Activated CD8-positive, alpha-beta T cell treated with anti-CD3 and anti-CD28 coated beads, Interleukin-2, amount 10 ng/mL, durations not matched to agents 7 days and 5 days (primary cell): Measurements from ENCODE around the gene SLC46A1. TPM values are rescaled to one million over a fixed set of nuclear protein-coding genes. Genes with fewer than 3 reads are reported as not detected.
A peak's percentile ranks its signal among the peaks of the same experiment; 100 is the strongest.

Experiments
- ATAC-seq: fragments of 150-1000 bp; cut with Tn5 transposase; one replicate; pipeline ENCODE4 v1.10.0; 2021; ENCODE audit warnings: moderate library complexity
- CTCF ChIA-PET: fragments of 350-600 bp; sonication (Branson Sonifier 250); formaldehyde crosslinking; loops from one replicate; lab custom pipeline; 2021; ENCODE audit warnings: antibody characterized with exemption; lab: Charles Lee
- POLR2A ChIA-PET: fragments of 350-600 bp; sonication (Branson Sonifier 250); formaldehyde crosslinking; loops from one replicate; lab custom pipeline; 2021; ENCODE audit warnings: antibody characterized with exemption; lab: Charles Lee
- DNase-seq: peaks from one replicate; pipeline ENCODE4 v3.0.0-alpha.2; 2020
- H3K27ac Mint-ChIP-seq: one replicate; pipeline ENCODE4 v1.8.0; 2021; ENCODE audit warnings: mild to moderate bottlenecking, mixed read lengths
- H3K27me3 Mint-ChIP-seq: one replicate; pipeline ENCODE4 v1.8.0; 2021; ENCODE audit warnings: low read depth, mixed read lengths
- H3K36me3 Mint-ChIP-seq: one replicate; pipeline ENCODE4 v1.8.0; 2021; ENCODE audit warnings: low read depth, mixed read lengths
- H3K4me1 Mint-ChIP-seq: one replicate; pipeline ENCODE4 v1.8.0; 2021; ENCODE audit warnings: low read depth, mixed read lengths
- H3K4me3 Mint-ChIP-seq: one replicate; pipeline ENCODE4 v1.8.0; 2021; ENCODE audit warnings: mild to moderate bottlenecking, mixed read lengths
- H3K9me3 Mint-ChIP-seq: one replicate; pipeline ENCODE4 v1.8.0; 2022; ENCODE audit warnings: mixed read lengths; ENCODE audit not compliant: insufficient read depth
- total RNA-seq, 2 experiments: library from RNA; stranded (reverse); gene quantifications; one replicate each; pipeline ENCODE4 v1.2.3, GENCODE V29; 2021

SLC46A1 gene
- total RNA-seq, 2 experiments from 2014 or later, result 2.7 to 3.1 TPM

GRCh38 chr17:28367641-28368305, 38.2 kb downstream of the SLC46A1 start:
- Mint-ChIP-seq H3K36me3 (no peaks in the 10 kb centered on the region), H3K9me3 (no peaks in the 10 kb centered on the region), H3K4me1 (peaks cover 11% of the 10 kb centered on the region), H3K27me3 (no peaks in the 10 kb centered on the region), H3K4me3 (no peak overlapping the region), H3K27ac (no peak overlapping the region)
- ATAC-seq (no peak), DNase-seq (no peak)
- CTCF ChIA-PET, result interaction anchor here (1.5 kb wide), 1 partner anchor 9 kb away, joined by 6 read pairs; no protein-coding TSS in a partner anchor
- POLR2A ChIA-PET, result interaction anchor here (7.4 kb wide), 1 partner anchor 10 kb away, joined by 45 read pairs; the partner anchor contains the start of gene POLDIP2

- ChIA-PET POLR2A (interaction anchor here (0.8 to 7.4 kb wide), 2 partner anchors 9 to 233 kb away, joined by 3 to 45 read pairs; partner anchors contain the start of gene POLDIP2), CTCF (interaction anchor here (0.6 to 1.0 kb wide), 2 partner anchors 9 to 50 kb away, joined by 3 read pairs; partner anchors contain the start of gene POLDIP2)
- H3K4me1 Mint-ChIP-seq, result peaks cover 5% of the 10 kb centered on the region
- no peak overlapping the region for H3K27ac Mint-ChIP-seq
- DNase-seq, result no peak
- no peak for ATAC-seq
- H3K36me3 Mint-ChIP-seq, result peaks cover 3% of the 10 kb centered on the region
- H3K4me3 Mint-ChIP-seq, result no peak overlapping the region
- H3K9me3 Mint-ChIP-seq, result no peaks in the 10 kb centered on the region
- no peaks in the 10 kb centered on the region for H3K27me3 Mint-ChIP-seq
Measured at GRCh38 chr17:28366605-28367004, 39.4 kb downstream of the SLC46A1 start.

DNA sequence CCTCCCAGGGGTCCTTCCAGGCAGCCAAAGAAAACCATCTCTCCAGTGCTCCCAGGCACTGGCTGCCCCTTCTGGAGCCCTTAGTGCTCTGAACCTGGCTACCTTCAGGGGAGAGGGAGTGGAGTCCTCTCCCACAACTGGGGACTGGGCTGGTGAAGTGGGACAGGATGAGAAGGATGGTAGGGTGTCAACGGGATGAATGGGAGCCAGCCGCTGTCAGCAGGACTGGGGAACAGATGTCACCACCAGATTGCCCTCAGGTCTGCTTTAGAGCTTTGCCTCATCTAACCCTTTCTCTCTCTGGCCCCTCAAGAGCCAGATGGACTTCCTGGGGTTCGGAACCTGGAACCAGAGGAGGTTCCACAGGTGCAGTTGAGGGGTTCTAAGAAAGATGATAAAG, 40.5 kb downstream of the SLC46A1 start:
- Mint-ChIP-seq H3K27me3 (no peaks in the 10 kb centered on the region), H3K4me3 (no peak overlapping the region), H3K9me3 (no peaks in the 10 kb centered on the region), H3K4me1 (peaks cover 3% of the 10 kb centered on the region), H3K36me3 (peaks cover 12% of the 10 kb centered on the region), H3K27ac (no peak overlapping the region)
- no peak for ATAC-seq
- ChIA-PET POLR2A (no interaction called here), CTCF (no interaction called here)
- no peak for DNase-seq

DNA sequence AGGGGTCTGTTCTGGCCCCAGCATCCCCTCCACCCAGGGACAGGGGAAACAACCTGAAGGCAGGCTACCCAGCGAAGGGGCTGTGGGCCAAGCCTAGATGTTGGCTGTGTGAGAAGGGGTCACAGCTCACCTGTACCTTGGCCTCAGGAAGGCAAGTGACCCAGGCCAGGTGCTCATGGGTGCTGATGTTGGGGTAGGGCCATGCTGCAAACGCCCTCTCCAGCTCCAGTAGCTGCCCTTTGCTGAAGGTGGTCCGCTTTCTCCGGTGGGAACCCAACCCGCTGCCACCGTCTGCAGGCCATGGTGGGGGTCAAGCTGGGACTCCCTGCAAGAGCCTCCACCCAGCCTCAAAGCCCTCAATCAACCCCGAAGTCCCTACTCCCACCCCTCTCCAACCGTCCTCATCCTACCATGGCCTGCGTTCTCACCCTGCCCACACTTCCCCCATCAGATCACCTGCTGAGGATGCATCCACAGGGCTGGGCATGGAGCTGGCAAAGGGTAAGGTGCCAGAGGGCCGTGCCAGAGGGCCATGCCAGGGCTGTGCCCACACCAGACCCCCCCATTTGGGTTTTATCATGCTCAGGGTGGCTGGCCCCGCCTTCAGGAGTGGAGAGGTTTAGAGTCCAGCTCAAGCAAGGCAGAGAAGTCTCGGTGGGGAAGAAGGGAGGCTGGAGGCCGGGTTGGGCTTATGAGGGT, 41.2 kb downstream of the SLC46A1 start, which contains the start of gene SEBOX:
Gene SEBOX (minus strand): TSS at position 535 of the 699 bp plus-strand sequence. CDS start 48 bp downstream, at position 487.
- no peak within 1 kb of the TSS for H3K27ac Mint-ChIP-seq
- no peak within 1 kb of the TSS for H3K4me3 Mint-ChIP-seq
- H3K9me3 Mint-ChIP-seq, result no peaks in the 10 kb centered on the region
- H3K4me1 Mint-ChIP-seq, result no peaks in the 10 kb centered on the region
- peaks cover 15% of the 10 kb centered on the region for H3K36me3 Mint-ChIP-seq
- CTCF ChIA-PET, result no interaction called here
- POLR2A ChIA-PET, result interaction anchor here (1.1 kb wide), 1 partner anchor 16 kb away, joined by 3 read pairs; no protein-coding TSS in a partner anchor
- ATAC-seq (no peak), DNase-seq (no peak)
- no peaks in the 10 kb centered on the region for H3K27me3 Mint-ChIP-seq

DNA sequence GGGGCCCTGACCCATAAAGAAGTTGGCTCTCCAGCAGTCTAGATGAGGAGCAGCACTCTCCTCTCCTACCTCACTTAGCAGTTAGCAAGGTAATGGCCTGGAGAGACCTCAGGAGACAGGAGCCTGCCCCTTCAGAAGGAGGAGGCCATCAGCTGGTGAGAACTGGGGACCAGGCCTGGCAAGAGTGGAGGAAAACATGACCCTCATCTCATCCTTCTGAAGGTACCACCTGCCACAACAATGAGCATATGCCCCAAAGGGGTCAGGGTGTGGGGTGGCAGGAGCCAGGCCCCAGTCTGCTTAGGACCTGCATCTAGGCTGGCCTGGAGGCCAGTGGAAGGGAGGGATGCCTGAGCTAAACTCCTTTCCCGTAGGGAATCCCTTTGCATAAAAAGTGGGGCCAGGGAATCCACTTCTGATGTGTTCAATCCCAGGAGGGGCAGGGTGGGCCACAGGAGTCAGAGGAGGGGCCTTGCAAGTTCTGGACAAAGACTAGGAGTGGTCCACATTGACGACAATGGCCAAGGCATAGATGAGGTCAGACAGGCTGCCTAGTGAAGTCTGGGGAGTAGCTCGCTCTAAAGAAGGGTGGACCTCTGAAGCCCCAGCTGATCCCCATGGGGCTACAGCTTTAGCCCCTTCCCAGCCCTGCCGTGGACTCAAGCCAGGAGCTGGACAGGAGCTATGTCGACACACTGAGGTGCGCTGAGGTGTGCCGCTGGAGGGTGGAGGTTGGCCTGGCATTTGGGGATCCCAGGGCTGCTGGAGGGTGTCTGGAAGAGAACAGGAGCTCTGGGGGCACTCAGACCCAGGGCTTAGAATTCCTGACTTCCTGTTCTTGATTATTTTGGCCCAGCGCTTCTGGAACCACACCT, 42.0 kb downstream of the SLC46A1 start:
- ATAC-seq, result no peak
- Mint-ChIP-seq H3K9me3 (no peaks in the 10 kb centered on the region), H3K4me1 (peaks cover 3% of the 10 kb centered on the region), H3K27me3 (no peaks in the 10 kb centered on the region), H3K27ac (no peak overlapping the region), H3K36me3 (peaks cover 20% of the 10 kb centered on the region), H3K4me3 (no peak overlapping the region)
- no peak for DNase-seq
- POLR2A ChIA-PET, result interaction anchor here (1.1 kb wide), 1 partner anchor 15 kb away, joined by 3 read pairs; no protein-coding TSS in a partner anchor
- CTCF ChIA-PET, result no interaction called here

GRCh38 chr17:28363186-28363585, 42.8 kb downstream of the SLC46A1 start:
- CTCF ChIA-PET, result no interaction called here
- no peak overlapping the region for H3K4me3 Mint-ChIP-seq
- H3K4me1 Mint-ChIP-seq, result peaks cover 12% of the 10 kb centered on the region
- no peak overlapping the region for H3K27ac Mint-ChIP-seq
- no peak for ATAC-seq
- no peaks in the 10 kb centered on the region for H3K27me3 Mint-ChIP-seq
- POLR2A ChIA-PET, result no interaction called here
- peaks cover 20% of the 10 kb centered on the region for H3K36me3 Mint-ChIP-seq
- DNase-seq, result no peak
- H3K9me3 Mint-ChIP-seq, result no peaks in the 10 kb centered on the region

DNA sequence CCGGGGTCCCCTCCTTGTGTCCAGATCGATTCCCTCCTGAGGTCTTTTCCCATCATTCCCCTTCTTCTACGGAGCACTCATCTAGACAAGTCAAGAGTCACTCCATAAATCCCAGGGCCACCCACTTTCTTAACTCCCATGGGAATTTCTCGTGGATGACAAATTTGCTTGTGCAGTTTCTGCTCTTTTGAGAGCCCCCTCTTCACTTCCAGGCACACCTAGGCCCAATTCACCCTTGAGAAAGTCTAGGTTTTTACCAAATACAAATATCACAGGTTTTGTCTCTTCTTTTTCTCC, 48.2 kb downstream of the SLC46A1 start:
- DNase-seq (no peak), ATAC-seq (no peak)
- peak overlapping the region; percentile 97 for H3K4me3 Mint-ChIP-seq
- peak overlapping the region; percentile 97 for H3K27ac Mint-ChIP-seq
- POLR2A ChIA-PET, result interaction anchor here (0.6 to 4.5 kb wide), 13 partner anchors 10 to 47 kb away, joined by 3 to 47 read pairs (median 4); partner anchors contain the start of genes IFT20, SARM1, TNFAIP1 and VTN
- peaks cover 43% of the 10 kb centered on the region for H3K36me3 Mint-ChIP-seq
- CTCF ChIA-PET, result interaction anchor here (0.7 to 2.9 kb wide), 8 partner anchors 9 to 121 kb away, joined by 3 to 16 read pairs (median 4); partner anchors contain the start of gene TNFAIP1
- H3K4me1 Mint-ChIP-seq, result peaks cover 36% of the 10 kb centered on the region
- no peaks in the 10 kb centered on the region for H3K9me3 Mint-ChIP-seq
- no peaks in the 10 kb centered on the region for H3K27me3 Mint-ChIP-seq

DNA sequence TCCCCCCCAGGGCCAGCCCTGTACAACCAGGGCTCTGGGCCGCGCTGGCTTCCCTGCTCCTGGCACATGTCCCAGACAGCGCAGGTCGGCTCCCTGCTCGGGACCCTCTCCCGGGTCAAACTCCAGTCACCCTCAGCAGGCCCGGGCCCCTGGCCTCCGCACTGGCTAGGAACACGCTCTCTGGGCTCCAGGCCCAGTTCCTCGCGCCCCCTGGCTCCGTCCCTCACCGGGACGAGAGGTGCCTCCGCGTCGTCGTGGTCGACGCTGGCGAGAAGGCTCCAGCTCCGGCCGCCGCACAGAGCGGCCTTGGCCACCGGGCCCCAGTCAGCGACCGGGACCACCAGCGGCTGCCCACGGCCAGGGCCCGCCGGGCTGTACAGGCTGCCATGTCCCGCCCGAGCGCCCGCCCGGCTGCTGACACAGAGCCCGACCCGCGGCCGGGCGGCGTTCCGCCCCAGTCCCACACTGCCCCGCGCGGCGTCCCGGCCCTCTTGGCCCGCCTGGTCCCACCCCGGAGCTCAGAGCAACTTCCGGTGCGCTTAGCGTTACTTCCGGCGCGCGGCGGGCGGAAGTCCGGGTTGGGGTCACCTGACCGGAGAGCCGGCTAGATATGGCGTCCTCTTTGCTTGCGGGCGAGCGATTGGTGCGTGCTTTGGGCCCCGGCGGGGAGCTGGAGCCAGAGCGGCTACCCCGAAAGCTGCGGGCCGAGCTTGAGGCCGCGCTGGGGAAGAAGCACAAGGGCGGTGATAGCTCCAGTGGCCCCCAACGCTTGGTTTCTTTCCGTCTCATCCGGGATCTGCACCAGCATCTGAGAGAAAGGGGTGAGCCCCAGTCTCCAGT, 48.7 kb downstream of the SLC46A1 start, which contains the start of gene POLDIP2:
Gene POLDIP2 (minus strand): TSS at position 467 of the 840 bp plus-strand sequence. CDS start 79 bp downstream, at position 388.
- peak; percentile 97 for DNase-seq
- Mint-ChIP-seq H3K27ac (peak within 1 kb of the TSS; percentile 97), H3K36me3 (peaks cover 45% of the 10 kb centered on the region), H3K9me3 (no peaks in the 10 kb centered on the region), H3K4me3 (peak within 1 kb of the TSS; percentile 97), H3K27me3 (no peaks in the 10 kb centered on the region), H3K4me1 (peaks cover 36% of the 10 kb centered on the region)
- POLR2A ChIA-PET, result interaction anchor here (0.6 to 4.5 kb wide), 19 partner anchors 9 to 193 kb away, joined by 3 to 47 read pairs (median 4); partner anchors contain the start of genes IFT20, SARM1, TNFAIP1 and VTN
- peak; percentile 99 for ATAC-seq
- CTCF ChIA-PET, result interaction anchor here (0.6 to 2.9 kb wide), 10 partner anchors 10 to 546 kb away, joined by 3 to 17 read pairs (median 3); partner anchors contain the start of genes IFT20 and TNFAIP1

GRCh38 chr17:28350271-28350670, 55.7 kb downstream of the SLC46A1 start:
- peaks cover 69% of the 10 kb centered on the region for H3K36me3 Mint-ChIP-seq
- no peaks in the 10 kb centered on the region for H3K27me3 Mint-ChIP-seq
- no peak overlapping the region for H3K4me3 Mint-ChIP-seq
- no peak overlapping the region for H3K27ac Mint-ChIP-seq
- ChIA-PET CTCF (no interaction called here), POLR2A (no interaction called here)
- peaks cover 4% of the 10 kb centered on the region for H3K4me1 Mint-ChIP-seq
- DNase-seq (no peak), ATAC-seq (no peak)
- no peaks in the 10 kb centered on the region for H3K9me3 Mint-ChIP-seq

GRCh38 chr17:28348979-28349378, 57.0 kb downstream of the SLC46A1 start:
- peaks cover 65% of the 10 kb centered on the region for H3K36me3 Mint-ChIP-seq
- DNase-seq (no peak), ATAC-seq (no peak)
- ChIA-PET CTCF (interaction anchor here (1.2 kb wide), 1 partner anchor 13 kb away, joined by 5 read pairs; the partner anchor contains the start of genes IFT20 and TNFAIP1), POLR2A (interaction anchor here (1.3 to 1.4 kb wide), 2 partner anchors 13 to 15 kb away, joined by 3 to 4 read pairs; partner anchors contain the start of genes IFT20 and TNFAIP1)
- H3K9me3 Mint-ChIP-seq, result no peaks in the 10 kb centered on the region
- no peaks in the 10 kb centered on the region for H3K27me3 Mint-ChIP-seq
- H3K4me1 Mint-ChIP-seq, result no peaks in the 10 kb centered on the region
- H3K4me3 Mint-ChIP-seq, result no peak overlapping the region
- no peak overlapping the region for H3K27ac Mint-ChIP-seq
